ENCODE results near the gene ZBTB37.
A peak's percentile ranks its signal among the peaks of the same experiment; 100 is the strongest.
"Not testable (repeated sequence)": the region's sequence is repeated elsewhere in the genome, so short reads cannot be mapped to it uniquely, and the experiment has no call there.

The ZBTB37 gene

DNA sequence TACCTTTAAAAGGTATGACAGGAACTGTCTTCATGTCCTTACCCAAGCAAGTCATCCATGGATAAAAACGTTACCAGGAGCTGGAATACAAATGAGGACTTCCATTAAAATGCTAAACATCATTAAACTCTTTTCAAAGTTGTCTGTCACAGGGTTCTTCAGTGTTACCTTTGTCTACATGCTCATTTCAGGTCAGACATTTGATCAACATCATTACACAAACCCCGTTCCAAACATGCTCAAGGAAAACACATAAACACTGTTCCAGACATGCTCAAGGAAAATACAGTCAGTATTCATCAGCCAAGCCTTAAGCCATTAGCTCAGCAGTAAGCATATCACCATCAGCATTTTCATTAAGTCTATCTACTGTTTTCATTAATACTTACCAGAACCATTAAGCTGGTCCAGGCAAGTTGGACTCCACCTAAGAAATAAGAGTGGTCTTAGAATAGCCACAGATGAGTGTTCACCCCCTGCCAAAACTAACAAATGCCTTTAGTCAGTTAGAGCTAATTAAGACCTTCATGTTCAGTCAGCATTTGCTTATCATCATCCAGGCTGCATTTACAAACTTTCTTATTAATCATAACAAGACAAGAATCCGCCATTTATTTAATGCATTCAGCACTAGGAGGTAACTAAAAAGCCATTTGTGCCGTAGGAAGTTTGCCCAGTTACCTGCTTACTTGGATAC, 2.6 kb upstream of the ZBTB37 start:
- no peak for DNase-seq (ENCODE audit: low read depth)

DNA sequence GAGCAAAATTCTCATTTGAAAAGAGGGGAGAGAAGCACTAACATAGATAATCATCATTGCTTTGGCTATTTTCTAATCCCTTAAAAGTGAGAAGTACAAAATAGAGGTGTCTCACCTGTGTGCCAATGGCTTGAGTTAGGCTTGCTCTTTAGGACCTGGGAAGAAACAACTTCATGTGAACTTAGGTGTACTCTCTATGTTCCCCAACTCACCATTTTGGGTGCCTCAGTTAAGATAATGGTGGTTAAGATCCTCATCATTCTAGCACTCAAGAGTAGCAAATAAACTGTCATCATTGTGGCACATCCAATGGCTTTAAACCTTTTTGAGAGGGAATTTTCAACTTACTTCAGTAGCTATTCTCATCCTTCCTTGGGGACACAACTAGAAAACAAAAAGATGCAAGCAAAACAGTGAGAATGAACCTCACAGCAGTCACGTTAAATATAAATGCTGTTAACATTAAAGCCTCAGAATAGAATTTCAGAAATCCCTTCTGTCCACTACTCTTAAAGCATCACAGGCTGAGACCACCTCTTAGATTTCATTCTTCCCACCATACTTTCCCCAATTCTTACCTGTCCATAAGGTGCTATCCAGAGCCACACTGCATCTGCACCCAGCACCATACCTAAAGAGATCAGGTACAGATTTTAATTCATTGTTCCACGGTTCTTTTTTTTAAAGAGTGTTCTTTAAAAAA, 1.6 kb upstream of the ZBTB37 start:
- no peak for DNase-seq (ENCODE audit: low read depth)

DNA sequence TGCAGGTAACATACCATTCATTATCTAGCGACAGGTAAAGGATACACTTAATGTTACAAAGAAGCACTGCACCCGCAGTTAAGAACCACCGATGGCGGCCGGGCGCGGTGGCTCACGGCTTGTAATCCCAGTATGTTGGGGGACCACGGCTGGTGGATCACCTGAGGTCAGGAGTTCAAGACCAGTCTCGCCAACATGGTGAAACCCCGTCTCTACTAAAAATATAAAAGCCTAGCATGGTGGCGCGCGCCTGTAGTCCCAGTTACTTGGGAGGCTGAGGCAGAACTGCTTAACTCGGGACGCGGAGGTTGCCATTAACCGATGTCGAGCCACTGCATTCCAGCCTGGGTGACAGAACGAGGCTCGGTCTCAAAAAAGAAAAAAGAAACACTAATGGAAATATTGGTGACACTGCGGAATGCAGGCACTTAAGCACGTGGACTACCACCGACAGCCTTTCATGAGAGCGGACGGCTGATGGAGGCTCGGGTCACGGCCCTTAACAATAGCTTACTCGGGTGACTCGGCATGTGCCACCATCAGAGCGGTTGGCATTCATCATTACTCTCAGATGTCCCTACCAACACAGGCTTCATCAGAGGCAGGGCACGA, 933 bp upstream of the ZBTB37 start:
- no peak for DNase-seq (ENCODE audit: low read depth)

DNA sequence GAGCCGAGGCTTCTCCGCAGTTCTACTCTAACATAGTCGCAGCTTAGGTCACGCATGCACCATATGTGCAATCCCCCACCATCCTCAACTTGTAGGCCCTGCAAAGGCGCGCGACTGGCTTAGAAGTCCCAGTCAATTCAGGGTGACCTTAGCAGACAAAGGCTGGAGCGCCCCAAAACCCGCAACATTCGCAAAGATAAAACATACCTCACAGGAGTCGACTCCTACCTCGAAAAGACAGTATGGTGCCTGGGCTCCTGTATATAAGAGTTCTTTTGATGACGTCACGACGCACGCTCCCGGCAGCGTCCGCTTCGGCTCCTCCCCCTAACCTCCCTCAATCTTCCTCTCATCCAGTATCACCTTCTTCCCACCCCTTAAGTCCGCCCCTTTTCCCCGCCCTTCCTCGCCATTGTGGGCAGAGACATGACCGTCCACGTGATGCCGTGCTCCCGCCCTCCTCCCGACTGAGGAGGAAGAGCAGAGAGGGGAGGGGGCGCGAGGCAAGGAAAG, 371 bp upstream of the ZBTB37 start, which contains the start of gene GAS5:
TSS of gene GAS5 (minus strand) at position 237 of the 513 bp plus-strand sequence.
- DNase-seq (ENCODE audit: low read depth), result peak; percentile 99

DNA sequence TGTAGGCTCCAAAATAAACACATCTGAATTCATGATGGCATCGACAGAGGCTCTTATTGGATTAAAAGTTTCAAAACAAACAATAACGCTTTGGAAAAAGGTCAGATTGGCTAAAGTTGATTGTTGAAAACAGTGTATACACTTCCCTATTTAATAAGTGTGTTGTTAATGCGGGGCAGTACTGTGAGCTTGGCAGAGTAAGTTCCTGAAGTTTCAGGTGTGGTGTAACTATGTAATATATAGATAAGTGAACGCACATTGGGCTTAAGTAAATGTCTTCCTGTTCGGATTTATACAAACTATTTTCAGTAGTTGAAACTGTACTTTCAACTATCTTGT, 810 bp downstream of the ZBTB37 start:
- DNase-seq (ENCODE audit: low read depth), result no peak

DNA sequence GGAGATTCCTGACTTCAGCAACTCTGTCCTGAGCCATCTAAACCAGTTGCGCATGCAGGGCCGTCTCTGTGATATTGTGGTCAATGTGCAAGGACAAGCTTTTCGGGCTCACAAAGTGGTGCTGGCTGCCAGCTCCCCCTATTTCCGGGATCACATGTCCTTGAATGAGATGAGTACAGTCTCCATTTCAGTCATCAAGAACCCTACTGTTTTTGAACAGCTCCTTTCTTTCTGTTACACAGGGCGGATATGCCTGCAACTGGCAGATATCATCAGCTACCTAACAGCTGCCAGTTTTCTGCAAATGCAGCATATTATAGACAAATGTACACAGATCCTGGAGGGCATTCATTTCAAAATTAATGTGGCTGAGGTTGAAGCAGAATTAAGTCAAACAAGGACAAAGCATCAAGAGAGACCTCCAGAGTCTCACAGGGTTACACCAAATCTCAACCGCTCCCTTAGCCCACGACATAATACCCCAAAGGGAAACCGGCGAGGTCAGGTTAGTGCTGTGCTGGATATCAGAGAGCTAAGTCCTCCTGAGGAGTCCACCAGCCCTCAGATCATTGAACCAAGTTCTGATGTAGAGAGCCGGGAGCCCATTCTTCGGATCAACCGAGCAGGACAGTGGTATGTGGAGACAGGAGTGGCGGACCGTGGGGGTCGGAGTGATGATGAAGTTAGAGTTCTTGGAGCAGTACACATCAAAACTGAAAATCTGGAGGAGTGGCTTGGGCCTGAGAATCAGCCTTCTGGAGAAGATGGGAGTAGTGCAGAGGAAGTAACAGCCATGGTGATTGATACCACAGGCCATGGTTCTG, 2.3 kb downstream of the ZBTB37 start:
- DNase-seq (ENCODE audit: low read depth), result no peak

DNA sequence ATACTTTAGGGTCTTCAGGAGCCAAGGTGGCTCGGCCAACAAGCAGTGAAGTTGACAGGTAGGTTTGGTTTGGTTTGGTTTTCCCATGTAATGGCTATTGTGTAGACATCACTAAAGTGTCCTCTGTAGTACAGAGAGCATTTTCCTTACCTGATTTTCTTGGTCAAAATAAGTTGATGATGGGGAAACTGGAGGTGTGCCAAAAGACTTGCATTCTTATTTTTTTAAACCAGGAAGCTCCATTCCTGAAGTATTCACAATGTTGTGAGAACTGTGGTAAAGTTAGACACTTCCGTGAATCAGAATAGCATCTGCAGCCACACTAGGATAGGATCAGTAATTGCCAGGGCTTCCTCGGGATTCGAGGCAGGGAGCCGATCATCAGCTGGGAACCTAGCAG, 2.9 kb downstream of the ZBTB37 start:
- no peak for DNase-seq (ENCODE audit: low read depth)

DNA sequence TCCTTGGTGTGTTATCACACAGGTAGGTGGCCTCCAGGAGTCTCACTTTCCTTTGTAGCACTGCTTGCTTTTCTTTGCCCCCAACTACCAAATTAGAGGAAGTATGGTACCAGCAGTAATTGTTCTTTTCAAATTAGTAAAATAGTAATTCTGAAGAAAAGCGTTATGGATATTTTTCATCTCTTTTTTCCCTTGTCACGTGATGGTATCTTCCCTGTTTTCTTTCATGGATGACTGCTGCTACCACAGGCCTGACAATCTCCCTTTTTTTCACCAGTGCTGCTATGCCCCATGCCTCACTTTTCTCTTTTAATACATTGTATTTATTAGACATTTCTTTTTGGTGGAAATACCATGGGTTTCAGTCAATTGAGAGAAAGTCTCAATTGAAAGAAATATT, 3.3 kb downstream of the ZBTB37 start:
- DNase-seq (ENCODE audit: low read depth), result no peak

DNA sequence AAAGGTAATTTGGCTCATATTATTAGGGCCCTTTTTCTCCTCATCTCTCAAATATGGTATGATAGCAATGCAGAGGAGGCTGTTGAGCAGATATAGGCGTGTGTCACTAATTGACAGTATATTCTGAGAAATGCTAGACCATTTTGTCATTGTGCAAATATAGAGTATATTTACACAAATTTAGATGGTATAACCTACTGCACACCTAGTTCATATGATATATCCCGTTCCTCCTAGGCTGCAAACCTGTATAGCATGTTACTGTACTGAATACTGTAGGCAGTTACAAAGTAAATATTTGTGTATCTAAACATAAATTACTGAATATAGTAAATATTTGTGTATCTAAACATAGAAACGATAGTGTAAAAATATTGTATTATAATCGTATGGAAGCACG, 8.6 kb downstream of the ZBTB37 start:
- DNase-seq (ENCODE audit: low read depth), result no peak

DNA sequence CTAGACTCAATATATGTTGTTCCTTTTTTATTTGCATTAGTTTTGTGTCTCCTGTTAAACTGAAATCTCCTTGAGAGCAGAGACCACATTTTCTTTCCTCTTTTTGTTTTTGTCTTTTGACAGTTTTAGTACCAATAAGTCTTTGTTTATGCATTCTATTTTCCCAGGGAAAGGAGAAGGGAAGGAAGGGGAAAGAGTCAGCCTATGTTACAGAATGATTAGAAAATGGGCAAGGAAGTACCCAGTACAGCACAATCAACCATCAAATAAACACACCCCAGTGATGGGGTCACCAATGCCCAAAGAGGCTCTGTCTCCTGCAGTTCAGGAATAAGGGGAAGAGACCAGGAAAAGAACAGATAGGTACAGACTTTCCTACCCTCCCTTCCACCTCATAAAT, 10.1 kb downstream of the ZBTB37 start:
- no peak for DNase-seq (ENCODE audit: low read depth)

DNA sequence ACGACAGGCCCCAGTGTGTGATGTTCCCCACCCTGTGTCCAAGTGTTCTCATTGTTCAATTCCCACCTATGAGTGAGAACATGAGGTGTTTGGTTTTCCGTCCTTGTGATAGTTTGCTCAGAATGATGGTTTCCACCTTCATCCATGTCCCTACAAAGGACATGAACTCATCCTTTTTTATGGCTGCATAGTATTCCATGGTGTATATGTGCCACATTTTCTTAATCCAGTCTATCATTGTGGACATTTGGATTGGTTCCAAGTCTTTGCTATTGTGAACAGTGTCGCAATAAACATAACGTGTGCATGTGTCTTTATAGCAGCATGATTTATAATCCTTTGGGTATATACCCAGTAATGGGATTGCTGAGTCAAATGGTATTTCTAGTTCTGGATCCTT, 12.9 kb downstream of the ZBTB37 start:
- not testable (repeated sequence) for DNase-seq (ENCODE audit: low read depth)

DNA sequence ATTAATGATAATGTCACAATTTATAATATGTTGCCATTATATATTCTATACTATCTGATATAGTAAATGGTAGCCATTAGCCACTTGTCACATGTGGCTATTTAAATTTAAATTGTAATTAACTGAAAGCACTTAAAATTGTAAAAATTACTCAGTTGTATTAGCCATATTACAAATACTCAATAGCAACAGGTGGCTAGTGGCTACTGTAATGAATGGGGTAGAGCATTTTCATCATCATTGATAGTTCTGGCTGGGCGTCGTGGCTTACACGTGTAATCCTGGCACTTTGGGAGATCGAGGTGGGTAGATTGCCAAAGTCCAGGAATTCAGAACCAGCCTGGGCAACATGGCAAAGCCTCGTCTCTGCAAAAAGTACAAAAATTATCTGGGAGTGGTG, 16.5 kb downstream of the ZBTB37 start:
- DNase-seq (ENCODE audit: low read depth), result no peak

DNA sequence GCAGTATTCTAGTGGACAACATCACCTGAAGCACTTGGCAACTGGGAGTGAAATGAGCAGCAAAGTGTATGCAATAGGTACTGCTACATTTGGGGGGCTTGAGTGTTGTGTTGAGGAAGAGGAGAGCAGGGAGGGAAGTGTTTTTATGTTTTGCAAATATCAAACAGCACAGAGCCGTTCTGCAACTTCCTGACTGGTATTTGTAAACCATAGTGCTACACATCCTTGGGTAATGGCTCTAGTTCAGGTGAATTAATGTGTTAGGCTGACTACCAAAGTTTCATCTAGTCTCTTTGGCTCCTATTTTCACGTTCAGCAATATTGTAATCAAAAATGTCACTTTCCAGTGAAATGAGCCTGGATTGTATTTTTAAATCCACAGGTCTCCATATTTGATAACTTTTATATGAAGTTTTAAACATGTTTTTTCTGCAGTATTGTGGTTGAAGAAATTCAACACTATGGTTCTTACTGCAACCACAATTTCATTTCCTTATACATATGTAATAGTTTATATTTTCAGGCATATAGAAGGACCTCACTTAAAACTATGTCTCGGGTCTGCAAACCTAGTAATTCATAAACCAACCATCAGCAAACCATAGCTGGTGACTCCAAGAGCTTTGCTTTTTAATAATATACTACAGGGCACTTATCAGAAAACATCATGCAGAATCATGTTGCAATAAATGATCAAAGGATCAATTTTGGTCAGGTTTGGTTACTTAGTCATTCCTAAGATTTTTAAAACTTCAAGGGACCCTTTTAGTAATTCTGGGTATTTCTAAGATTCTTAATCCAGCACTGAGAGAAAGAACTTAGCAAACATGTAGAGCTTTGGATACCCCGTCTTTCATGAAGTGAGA, 18.8 kb downstream of the ZBTB37 start:
- no peak for DNase-seq (ENCODE audit: low read depth)

DNA sequence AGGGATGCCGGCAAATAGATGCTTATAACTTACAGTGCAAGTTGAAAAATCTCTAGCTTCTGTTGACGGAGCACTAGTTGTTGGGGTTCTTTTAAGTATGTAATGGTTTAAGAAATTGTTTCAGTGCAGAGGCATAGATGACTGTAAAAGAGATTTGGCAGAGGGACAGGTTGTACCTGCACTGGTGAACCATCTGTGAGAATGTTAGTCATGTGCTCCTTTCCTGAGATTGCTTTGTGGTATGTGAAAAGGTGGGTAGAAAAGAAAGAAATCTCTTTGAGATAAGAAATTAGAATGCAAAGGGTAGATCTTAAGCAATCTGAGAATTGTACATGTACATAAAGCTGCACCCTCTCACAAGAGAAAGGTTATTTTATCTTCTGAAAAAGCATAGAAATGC, 19.4 kb downstream of the ZBTB37 start:
- no peak for DNase-seq (ENCODE audit: low read depth)

DNA sequence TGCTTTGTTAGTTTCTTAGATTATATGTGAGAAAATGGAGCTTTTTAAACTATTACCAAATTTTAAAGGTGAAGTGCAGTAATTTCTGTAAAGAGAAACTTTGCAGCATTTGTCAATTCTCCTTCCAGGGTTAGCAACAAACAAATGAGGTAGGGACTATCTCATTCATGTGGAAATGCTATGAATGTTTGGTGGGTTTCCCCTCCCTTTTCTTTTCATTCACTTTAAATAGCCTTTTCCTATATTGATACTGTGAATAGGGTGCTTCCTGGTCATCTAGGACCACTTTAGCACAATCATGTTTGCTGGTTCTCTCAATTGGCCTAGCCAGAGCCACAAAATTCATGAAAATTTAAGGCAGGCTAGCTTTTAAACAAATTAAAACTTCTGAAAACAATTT, 20.6 kb downstream of the ZBTB37 start:
- no peak for DNase-seq (ENCODE audit: low read depth)

DNA sequence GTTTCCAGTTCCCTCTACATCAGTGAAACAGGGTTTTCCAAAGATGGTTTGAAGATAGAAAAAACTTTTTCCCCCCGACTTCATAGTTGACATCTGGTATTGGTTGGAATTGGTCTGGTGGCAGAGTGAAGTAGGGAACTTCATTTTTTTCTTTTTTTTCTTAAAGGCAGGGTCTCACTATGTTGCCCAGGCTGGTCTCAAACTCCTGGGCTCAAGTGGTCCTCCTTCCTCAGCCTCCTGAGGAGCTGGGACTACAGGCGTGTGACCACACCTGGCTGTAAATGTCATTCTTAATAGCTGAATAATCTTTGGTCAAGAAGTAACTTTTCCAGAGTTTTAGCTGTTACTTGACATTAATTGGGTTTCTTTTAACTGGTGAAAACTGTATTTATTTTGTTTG, 21.7 kb downstream of the ZBTB37 start:
- DNase-seq (ENCODE audit: low read depth), result no peak

DNA sequence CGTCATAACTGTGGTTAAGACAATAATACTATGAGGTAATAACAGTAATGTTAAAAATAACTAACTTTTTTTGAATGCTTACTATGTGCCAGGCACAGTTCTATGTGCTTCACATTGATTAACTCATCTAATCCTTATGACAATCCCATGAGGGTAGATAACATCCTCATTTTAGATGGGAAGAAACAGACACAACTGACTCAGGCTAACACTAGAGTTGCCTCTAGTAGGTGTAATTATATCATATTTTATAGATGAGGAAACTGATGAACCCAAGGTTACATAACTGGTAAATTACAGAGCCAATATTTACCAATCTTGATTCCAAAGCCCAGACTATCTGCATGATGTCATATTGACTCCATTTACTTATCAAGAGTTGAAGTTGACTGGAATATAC, 25.4 kb downstream of the ZBTB37 start:
- DNase-seq (ENCODE audit: low read depth), result no peak

DNA sequence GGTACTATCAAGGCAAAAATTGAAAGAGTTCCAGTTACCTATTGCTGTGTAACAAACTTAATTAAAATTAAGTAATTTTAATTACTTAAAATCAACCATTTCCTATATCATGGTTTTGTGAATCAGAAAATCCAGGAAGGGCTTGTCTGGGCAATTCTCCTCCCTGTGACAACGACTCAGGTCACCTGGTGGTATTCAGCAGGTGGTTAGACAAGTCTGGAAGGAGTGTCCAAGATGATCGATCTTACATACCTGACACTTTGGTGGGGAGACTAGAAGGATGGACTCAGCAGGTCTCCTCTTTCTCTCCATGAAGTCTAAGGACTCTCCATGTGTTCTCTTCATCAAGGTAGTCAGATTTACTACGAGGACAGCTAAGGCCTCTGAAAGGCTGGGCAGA, 26.0 kb downstream of the ZBTB37 start:
- DNase-seq (ENCODE audit: low read depth), result no peak

DNA sequence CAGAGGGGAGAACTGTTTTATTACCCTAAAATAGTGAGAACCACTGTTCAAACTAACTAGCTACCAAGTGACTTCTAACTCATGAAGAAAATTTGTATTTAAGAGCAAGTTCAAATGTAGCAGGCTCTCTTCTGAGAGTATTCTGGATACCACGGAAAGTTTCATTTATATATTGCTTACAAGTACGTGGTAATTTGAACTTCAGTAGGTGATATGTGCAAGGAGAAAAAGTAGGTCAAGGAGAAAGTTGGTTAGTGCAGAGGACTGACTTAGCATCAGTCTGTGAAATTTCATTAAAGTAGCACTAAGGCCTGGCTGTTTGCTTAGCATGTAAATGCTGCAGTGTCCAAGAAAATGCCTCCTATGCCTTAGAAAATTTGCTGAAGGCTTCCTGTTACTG, 32.2 kb downstream of the ZBTB37 start:
- DNase-seq (ENCODE audit: low read depth), result no peak

DNA sequence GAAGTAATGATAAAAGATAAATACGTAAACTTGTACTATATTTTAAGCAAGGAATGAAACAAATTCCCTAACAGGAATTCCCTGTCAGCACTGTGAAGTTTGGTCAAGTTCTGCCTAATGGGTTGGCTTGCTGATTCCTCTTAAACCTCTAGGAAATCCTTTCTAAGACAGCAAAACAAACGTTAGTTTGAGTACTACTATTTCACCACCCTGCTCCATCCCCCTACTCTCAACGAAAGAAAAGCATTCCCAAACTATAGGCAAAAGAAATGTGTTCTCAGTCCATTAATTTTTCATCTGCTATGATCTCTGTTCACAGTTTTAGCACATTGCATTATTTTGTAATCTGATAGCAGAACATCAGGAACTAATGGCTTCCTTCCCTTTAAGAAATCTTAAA, 32.8 kb downstream of the ZBTB37 start:
- DNase-seq (ENCODE audit: low read depth), result no peak

DNA sequence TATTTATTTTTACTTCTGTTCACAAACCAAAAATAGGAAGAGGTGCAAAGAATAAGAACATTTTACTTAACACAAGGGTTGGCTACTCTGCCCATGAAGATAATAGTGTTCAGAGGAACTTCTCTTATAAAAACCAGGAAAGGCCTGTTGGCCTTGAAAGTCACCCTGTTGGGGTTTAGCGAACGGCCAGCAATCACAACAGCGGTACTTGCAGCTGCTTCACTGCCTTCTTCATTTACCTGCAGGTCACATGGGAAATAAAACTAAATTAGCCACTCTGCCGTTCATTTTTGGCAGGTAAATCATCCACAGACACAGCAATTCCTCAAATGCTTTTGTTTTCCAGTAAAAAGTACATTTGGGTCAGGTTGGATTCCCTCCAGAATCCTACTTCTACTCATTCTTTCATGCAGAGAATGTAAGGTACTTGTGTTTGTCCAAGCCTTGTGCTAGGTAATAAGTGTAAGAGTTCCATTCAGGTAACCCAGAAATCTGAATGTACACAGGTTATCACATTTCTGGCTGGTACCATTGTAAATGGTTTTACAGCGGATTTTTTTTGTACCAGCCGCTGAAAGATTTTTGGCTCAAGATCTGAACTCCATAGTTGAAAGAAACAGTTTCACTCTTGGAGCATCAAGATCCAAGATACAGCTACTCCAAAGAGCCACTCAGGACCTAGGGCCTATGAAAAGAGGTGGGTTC, 35.8 kb downstream of the ZBTB37 start:
- no peak for DNase-seq (ENCODE audit: low read depth)
